HG03457 (cell line): ENCODE measurements around the gene NBR1.
A peak's percentile ranks its signal among the peaks of the same experiment; 100 is the strongest.
"Not testable (repeated sequence)": the region's sequence is repeated elsewhere in the genome, so short reads cannot be mapped to it uniquely, and the experiment has no call there.

Experiments used
- ATAC-seq: cut with Tn5 transposase; IDR thresholded peaks from one replicate; pipeline ENCODE4 v1.9.1; 2021; ENCODE audit warnings: moderate number of reproducible peaks; ENCODE audit not compliant: unreplicated experiment

Gene NBR1

DNA sequence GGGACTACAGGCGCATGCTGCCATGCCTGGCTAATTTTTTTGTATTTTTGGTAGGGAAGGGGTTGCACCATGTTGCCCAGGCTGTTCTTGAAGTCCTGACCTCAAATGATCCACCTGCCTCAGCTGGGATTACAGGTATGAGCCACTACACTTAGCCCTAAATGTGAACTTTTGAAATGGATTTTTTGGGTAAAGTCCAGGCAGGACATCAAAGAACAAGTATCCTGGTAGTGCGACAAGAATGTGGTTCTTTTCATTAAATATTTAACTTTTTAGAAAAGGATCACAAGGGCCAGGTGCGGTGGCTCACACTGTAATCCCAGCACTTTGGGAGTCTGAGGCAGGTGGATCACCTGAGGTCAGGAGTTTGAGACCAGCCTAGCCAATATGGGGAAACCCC, 15.3 kb upstream of the NBR1 start:
- ATAC-seq, result no peak

- not testable (repeated sequence) for ATAC-seq
These were observed 11.8 kb upstream of the NBR1 start for GRCh38 chr17:43159232-43159631.

DNA sequence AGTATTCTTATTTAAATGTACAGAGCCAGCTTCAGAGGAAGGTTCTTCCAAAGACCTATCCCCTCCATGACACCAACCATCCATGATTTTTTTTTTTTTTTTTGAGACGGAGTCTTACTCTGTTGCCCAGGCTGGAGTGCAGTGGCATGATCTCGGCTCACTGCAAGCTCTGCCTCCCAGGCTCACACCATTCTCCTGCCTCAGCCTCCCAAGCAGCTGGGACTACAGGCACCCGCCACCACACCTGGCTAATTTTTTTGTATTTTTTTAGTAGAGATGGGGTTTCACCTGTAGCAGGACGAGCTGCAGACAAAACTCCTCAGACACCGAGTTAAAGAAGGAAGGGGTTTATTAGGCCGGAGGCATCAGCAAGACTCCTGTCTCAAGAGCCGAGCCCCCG, 11.1 kb upstream of the NBR1 start:
- ATAC-seq, result not testable (repeated sequence)

- not testable (repeated sequence) for ATAC-seq
These were observed 5.0 kb upstream of the NBR1 start for GRCh38 chr17:43165971-43166370.

DNA sequence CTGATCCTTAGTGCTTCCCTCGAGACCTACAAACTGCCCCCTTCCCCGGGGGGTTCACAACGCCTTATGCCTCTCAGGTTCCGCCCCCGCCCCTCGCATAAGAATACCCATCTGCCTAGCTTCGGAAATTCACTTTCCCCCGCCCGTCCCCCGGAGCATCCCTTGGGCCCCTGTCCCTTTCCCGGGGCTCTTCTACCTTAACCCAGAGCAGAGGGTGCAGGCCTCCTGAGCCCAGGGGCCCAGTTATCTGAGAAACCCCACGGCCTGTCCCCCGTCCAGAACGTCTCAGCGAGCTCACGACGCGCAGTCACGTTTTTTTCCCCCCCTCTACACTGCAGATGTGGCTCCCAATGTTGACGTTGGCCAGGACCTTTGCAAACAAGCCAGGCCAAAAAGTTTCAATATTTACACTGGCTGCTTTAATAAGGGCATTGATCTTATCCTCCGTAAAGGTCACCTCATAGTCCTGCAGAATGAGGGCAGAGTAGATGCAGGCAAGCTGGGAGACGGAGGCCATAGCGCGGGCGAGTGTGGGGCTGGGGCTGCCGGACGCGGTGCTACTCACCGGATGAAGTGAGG, 1.4 kb upstream of the NBR1 start:
- ATAC-seq, result peak; percentile 21

GRCh38 chr17:43170140-43170765, 761 bp upstream of the NBR1 start:
- ATAC-seq, result peak; percentile 51

GRCh38 chr17:43171586-43172487, 823 bp downstream of the NBR1 start:
- no peak for ATAC-seq

- no peak for ATAC-seq
These were observed 4.5 kb downstream of the NBR1 start for GRCh38 chr17:43175213-43176118.

DNA sequence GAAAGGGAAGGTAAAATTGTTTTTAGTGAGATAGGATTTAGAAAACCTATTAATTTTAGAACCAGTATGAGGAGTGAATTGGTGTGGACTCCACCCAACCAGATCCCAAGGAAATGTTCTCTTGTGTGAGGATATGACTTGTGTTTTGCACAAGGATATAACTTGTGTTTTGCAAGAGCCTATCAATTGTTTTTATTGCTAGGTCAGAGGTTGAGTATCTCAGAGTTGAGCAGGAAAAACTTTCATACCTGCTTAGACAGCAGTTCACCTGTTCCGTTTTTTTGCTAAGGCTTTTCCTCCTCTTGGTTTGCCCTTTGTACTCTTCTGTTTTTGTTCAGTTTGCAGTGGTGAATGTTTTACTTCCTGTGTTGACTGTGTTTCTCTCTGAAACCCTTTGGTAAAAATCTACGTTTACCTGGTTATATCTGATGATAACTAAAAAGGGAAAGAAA, 5.1 kb downstream of the NBR1 start:
- ATAC-seq, result no peak

DNA sequence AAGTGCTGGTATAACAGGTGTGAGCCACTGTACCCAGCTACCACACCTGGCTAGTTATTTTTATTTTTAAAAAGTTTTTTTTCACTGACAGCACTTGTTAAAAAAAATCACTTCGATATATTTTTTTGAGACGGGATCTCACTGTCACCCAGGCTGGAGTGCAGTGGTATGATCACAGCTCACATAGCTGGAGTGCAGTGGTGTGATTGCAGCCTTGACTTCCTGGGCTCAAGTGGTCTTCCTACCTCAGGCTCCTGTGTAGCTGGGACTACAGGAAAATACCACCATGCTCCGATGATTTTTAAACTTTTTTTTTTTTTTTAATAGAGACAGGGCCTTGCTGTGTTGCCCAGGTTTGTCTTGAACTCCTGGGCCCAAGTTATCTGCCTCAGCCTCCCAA, 12.9 kb downstream of the NBR1 start:
- ATAC-seq, result no peak

GRCh38 chr17:43186656-43187055, 15.6 kb downstream of the NBR1 start:
- not testable (repeated sequence) for ATAC-seq

GRCh38 chr17:43193251-43193650, 22.2 kb downstream of the NBR1 start:
- no peak for ATAC-seq

- no peak for ATAC-seq
These were observed 28.6 kb downstream of the NBR1 start for GRCh38 chr17:43199633-43200032.

DNA sequence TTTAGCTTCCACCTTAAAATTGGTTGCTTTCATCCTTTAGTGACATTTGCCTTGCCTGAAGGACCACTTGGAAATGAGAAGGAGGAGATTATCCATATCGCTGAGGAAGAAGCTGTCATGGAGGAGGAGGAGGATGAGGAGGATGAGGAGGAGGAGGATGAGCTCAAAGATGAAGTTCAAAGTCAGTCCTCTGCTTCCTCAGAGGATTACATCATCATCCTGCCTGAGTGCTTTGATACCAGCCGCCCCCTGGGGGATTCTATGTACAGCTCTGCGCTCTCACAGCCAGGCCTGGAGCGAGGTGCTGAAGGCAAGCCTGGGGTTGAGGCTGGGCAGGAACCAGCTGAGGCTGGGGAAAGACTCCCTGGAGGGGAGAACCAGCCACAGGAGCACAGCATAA, 29.1 kb downstream of the NBR1 start:
- no peak for ATAC-seq

DNA sequence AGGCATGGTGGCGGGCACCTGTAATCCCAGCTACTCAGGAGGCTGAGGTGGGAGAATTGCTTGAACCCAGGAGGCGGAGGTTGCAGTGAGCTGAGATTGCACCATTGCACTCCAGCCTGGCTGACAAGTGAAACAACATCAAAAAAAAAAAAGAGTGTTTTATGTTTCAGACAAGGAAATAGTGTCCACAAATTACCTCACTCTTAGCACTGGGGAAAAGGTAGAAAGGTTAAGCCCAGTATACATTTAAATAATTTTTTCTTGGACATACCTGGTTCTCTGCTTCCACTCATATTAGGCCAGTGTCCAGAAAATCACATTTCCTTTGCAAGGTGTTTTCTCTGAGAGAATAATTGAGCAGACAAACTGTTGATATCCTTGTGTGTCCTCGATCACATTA, 32.0 kb downstream of the NBR1 start:
- ATAC-seq, result not testable (repeated sequence)

DNA sequence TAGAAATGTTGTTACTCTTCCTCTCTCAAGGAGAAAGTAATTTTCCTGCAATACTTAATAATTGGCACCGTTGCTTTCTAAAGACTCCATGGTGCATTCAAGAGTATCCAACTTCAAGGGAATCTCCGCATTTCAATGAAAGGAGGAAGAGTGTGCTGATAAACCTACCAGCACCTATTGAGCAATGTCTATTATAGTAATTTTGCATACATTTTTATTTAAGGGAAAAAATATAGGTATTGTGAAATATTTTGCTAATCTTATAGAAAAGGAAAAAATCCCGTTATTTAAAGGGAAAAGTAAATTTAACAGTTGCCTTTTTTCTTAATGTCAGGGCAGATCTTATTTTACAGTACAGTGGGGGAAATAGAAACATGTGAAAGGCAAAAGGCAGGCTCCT, 39.6 kb downstream of the NBR1 start:
- ATAC-seq, result no peak

DNA sequence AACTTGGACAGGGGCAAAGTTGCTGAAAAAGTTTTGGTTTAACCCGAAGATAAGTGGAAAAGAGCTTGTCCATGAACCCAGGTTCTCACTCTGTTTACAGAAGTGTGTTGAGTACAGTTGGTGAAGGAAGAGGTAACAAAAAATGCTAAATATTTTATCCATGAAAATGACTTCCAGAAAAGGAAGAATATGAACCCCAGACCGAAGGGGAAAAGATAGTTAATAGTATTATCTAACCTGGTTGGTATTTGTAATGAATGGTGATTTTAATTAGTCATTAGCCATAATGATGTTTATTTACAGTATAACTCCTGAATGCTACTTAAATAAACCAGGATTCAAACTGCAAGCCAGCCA, 40.1 kb downstream of the NBR1 start:
- ATAC-seq, result no peak

DNA sequence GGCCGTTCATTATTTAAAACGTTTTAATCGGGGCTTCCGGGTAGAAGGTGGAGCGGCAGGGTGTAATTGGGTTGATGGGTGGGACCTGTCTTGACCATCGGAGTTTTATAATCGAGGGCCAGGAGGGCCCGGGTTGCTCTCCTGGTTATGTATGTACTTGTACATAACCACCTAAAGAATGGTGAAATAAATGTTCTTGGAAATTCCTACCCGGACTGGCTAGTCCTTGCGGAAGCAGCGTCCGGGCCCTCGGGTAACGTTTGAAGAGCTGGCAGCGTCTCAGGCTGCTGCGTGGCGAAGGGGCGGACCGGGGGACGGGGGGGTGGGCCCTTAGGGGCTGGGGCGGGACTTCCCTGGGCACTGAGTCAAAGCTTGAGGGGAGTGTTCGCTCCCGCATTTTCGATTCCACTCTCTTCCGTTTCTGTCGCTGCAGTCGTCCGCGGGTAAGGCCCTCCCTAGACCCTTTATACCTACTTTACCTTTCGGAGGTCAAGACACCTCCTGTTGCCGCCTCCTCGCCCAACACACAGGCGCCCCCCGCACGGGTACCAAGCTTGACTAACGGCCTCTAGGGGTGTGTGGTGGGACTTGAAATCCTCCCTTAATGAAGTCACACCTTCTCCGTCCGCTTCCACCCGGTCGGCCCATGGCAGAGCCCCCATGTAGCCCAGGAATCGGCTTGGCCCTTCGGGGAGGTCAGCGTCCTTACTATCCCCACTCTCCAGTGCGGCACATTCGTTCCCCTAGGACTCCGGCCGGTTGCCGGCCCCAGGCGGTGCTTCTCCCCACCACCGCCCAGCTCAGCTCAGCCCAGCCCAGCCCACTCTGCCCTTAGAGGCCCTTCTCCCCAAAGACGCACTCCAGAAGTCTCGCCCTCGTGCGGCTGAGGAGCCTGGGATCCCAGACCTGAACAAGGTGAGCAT, 40.7 kb downstream of the NBR1 start, which contains the start of gene TMEM106A:
Gene TMEM106A, plus strand, starts transcription at position 396 of the 923 bp plus-strand sequence. CDS start 1,167 bp downstream, outside the sequence.
- no peak for ATAC-seq

GRCh38 chr17:43212641-43213490, 41.9 kb downstream of the NBR1 start:
- ATAC-seq, result no peak
